Measurements from ENCODE around the gene ANTKMT. TPM values are rescaled to one million over a fixed set of nuclear protein-coding genes. Genes with fewer than 3 reads are reported as not detected.

Gene ANTKMT
- total and polyA plus RNA-seq, 2 donors (not counting 1 experiment from before 2014, with no cell fraction given) = 4.5 to 31.5 TPM

DNA sequence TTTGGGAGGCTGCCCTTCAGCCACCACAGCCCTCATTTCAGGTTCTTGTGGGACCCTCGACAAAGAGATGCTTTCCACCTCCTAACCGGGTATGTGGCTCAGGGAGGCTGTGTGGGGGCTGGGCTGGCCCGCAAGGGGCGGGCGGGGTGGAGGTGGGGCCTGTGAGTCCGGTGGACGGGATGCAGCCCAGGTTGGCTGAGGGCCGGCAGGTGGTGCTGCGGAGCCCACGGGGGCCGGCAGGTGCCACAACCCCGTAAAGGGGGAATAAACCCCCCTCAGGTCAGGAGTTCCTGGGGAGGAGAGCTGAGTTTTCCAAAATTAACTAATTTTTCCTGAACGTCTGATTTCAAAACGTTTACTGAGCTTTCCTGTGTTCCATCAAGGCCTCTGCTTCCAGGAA lies 24.8 kb downstream of the ANTKMT start:
- TF ChIP-seq, protein P1, sequence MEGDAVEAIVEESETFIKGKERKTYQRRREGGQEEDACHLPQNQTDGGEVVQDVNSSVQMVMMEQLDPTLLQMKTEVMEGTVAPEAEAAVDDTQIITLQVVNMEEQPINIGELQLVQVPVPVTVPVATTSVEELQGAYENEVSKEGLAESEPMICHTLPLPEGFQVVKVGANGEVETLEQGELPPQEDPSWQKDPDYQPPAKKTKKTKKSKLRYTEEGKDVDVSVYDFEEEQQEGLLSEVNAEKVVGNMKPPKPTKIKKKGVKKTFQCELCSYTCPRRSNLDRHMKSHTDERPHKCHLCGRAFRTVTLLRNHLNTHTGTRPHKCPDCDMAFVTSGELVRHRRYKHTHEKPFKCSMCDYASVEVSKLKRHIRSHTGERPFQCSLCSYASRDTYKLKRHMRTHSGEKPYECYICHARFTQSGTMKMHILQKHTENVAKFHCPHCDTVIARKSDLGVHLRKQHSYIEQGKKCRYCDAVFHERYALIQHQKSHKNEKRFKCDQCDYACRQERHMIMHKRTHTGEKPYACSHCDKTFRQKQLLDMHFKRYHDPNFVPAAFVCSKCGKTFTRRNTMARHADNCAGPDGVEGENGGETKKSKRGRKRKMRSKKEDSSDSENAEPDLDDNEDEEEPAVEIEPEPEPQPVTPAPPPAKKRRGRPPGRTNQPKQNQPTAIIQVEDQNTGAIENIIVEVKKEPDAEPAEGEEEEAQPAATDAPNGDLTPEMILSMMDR (conservative IDR thresholded peaks at IDR 0.05 in 1 of 2, IDR thresholded peaks at IDR 0.05 in 1 of 2; ENCODE audit: low read depth in 1 of 2, low read length in 2 of 2) = peak in 1 of 2 donors; percentile 23
- no peak for TF ChIP-seq EZH2 (IDR thresholded peaks at IDR 0.05; ENCODE audit: low read length, missing control alignments)
- DNase-seq (ENCODE audit: low read depth in 2 of 2) = no peak
- Histone ChIP-seq H3K27me3 (ENCODE audit: control insufficient read depth, insufficient read depth, low read length) (no peaks in the 10 kb centered on the region), H3K9ac (ENCODE audit: insufficient read depth, low read length) (no peak overlapping the region), H2AFZ (ENCODE audit: low read length) (no peak overlapping the region), H3K4me3 (replicated peaks in 1 of 4; ENCODE audit: control extremely low read depth in 1 of 4, insufficient read depth in 1 of 4, low read depth in 3 of 4, low read length in 4 of 4) (no peak overlapping the region), H3K4me1 (ENCODE audit: control insufficient read depth, extremely low read depth, insufficient read depth, low read length) (no peaks in the 10 kb centered on the region), H3K9me3 (ENCODE audit: control insufficient read depth, insufficient read depth, low read depth, low read length) (no peaks in the 10 kb centered on the region), H3K36me3 (ENCODE audit: control insufficient read depth, insufficient read depth, low read length) (no peaks in the 10 kb centered on the region), H3K27ac (ENCODE audit: insufficient read depth, low read length) (no peak overlapping the region), H4K20me1 (ENCODE audit: control insufficient read depth, extremely low read depth, insufficient read depth, low read length) (no peaks in the 10 kb centered on the region), H3K79me2 (ENCODE audit: control insufficient read depth, insufficient read depth, low read length) (no peaks in the 10 kb centered on the region), H3K4me2 (ENCODE audit: extremely low read depth, insufficient read depth, low read length) (no peak overlapping the region)

- no peaks in the 10 kb centered on the region for H3K36me3 ChIP-seq (ENCODE audit: control insufficient read depth, insufficient read depth, low read length)
- no peaks in the 10 kb centered on the region for H3K79me2 ChIP-seq (ENCODE audit: control insufficient read depth, insufficient read depth, low read length)
- H3K4me2 ChIP-seq (ENCODE audit: extremely low read depth, insufficient read depth, low read length) = no peak overlapping the region
- H3K4me3 ChIP-seq (replicated peaks in 1 of 4; ENCODE audit: control extremely low read depth in 1 of 4, insufficient read depth in 1 of 4, low read depth in 3 of 4, low read length in 4 of 4) = no peak overlapping the region
- H3K4me1 ChIP-seq (ENCODE audit: control insufficient read depth, extremely low read depth, insufficient read depth, low read length) = no peaks in the 10 kb centered on the region
- no peak for DNase-seq (ENCODE audit: low read depth in 2 of 2)
- TF ChIP-seq, protein P1 (conservative IDR thresholded peaks at IDR 0.05 in 1 of 2, IDR thresholded peaks at IDR 0.05 in 1 of 2; ENCODE audit: low read depth in 1 of 2, low read length in 2 of 2) = no peak
- no peak for TF ChIP-seq EZH2 (IDR thresholded peaks at IDR 0.05; ENCODE audit: low read length, missing control alignments)
- H3K27me3 ChIP-seq (ENCODE audit: control insufficient read depth, insufficient read depth, low read length) = peaks cover 7% of the 10 kb centered on the region
- no peak overlapping the region for H3K27ac ChIP-seq (ENCODE audit: insufficient read depth, low read length)
- H3K9ac ChIP-seq (ENCODE audit: insufficient read depth, low read length) = no peak overlapping the region
- no peaks in the 10 kb centered on the region for H3K9me3 ChIP-seq (ENCODE audit: control insufficient read depth, insufficient read depth, low read depth, low read length)
- H2AFZ ChIP-seq (ENCODE audit: low read length) = no peak overlapping the region
- H4K20me1 ChIP-seq (ENCODE audit: control insufficient read depth, extremely low read depth, insufficient read depth, low read length) = no peaks in the 10 kb centered on the region
These were observed 25.7 kb downstream of the ANTKMT start for GRCh38 chr16:746637-747036.

GRCh38 chr16:747978-748746 lies 27.2 kb downstream of the ANTKMT start:
- no peak overlapping the region for H3K4me2 ChIP-seq (ENCODE audit: extremely low read depth, insufficient read depth, low read length)
- H3K9me3 ChIP-seq (ENCODE audit: control insufficient read depth, insufficient read depth, low read depth, low read length) = no peaks in the 10 kb centered on the region
- TF ChIP-seq, protein P1 (conservative IDR thresholded peaks at IDR 0.05 in 1 of 2, IDR thresholded peaks at IDR 0.05 in 1 of 2; ENCODE audit: low read depth in 1 of 2, low read length in 2 of 2) = no peak
- TF ChIP-seq EZH2 (IDR thresholded peaks at IDR 0.05; ENCODE audit: low read length, missing control alignments) = no peak
- no peaks in the 10 kb centered on the region for H3K4me1 ChIP-seq (ENCODE audit: control insufficient read depth, extremely low read depth, insufficient read depth, low read length)
- no peak overlapping the region for H2AFZ ChIP-seq (ENCODE audit: low read length)
- H3K36me3 ChIP-seq (ENCODE audit: control insufficient read depth, insufficient read depth, low read length) = no peaks in the 10 kb centered on the region
- no peaks in the 10 kb centered on the region for H4K20me1 ChIP-seq (ENCODE audit: control insufficient read depth, extremely low read depth, insufficient read depth, low read length)
- H3K4me3 ChIP-seq (replicated peaks in 1 of 4; ENCODE audit: control extremely low read depth in 1 of 4, insufficient read depth in 1 of 4, low read depth in 3 of 4, low read length in 4 of 4) = no peak overlapping the region
- H3K27me3 ChIP-seq (ENCODE audit: control insufficient read depth, insufficient read depth, low read length) = peaks cover 9% of the 10 kb centered on the region
- DNase-seq (ENCODE audit: low read depth in 2 of 2) = no peak
- no peaks in the 10 kb centered on the region for H3K79me2 ChIP-seq (ENCODE audit: control insufficient read depth, insufficient read depth, low read length)
- H3K9ac ChIP-seq (ENCODE audit: insufficient read depth, low read length) = no peak overlapping the region
- no peak overlapping the region for H3K27ac ChIP-seq (ENCODE audit: insufficient read depth, low read length)

All from fibroblast of lung (primary cell).